HG02763 (cell line): ENCODE results near the gene FETUB.
"Not testable (repeated sequence)": the region's sequence is repeated elsewhere in the genome, so short reads cannot be mapped to it uniquely, and the experiment has no call there.

ENCODE experiments used
- ATAC-seq: cut with Tn5 transposase; IDR thresholded peaks from one replicate; pipeline ENCODE4 v1.9.1; 2021; ENCODE audit warnings: mild to moderate bottlenecking, moderate library complexity; ENCODE audit not compliant: unreplicated experiment

FETUB gene

GRCh38 chr3:186668426-186668825, 28.2 kb downstream of the FETUB start:
- no peak for ATAC-seq

DNA sequence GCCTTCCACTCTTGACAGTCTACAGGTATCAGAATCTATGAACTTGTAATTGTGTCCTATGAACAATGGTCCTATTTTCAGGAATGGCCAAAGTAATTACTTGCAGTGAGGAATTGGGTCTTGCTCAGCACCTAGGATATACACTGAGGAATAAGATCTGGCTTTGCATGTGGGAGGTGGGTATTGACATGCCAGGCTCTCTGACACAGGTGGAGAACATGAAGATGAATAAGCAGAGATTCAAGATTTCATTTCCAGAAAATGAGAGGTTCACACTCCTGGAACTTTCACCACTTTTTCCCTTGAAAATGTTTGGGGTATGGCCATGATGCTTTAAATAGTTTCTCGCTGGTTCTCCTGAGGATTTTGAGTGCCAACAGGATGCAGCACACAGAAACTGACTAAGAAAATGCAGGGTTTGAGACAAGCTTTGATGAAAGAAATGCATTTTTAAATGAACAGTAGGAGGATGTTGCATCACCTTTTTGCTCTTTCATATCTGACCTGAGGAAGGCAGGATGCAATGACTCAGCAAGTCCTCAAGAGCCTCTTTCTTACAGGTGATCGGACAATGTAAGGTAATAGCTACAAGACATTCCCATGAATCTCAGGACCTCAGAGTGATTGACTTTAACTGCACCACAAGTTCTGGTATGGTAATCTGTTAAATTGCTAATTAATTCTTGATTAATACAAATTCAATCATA, 29.3 kb downstream of the FETUB start:
- no peak for ATAC-seq

DNA sequence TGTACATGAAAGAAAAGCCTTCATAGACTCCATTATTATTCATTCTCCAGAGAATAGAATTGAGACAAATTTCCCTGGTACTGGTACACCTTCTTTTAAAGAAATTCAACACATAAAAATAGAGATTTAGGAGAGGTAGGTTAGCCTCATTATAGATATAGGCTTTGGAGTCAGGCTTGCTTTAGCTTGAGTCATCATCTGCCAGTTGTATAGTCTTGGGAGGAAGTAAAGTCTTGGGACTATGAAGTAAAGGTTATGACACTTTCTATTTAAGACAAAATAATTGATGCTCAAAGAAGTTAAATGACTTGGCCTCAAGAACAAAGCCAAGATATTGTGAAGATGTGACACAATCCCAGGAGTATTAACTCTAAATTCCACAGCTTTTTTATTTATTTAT, 30.0 kb downstream of the FETUB start:
- no peak for ATAC-seq

GRCh38 chr3:186671051-186671450, 30.9 kb downstream of the FETUB start:
- no peak for ATAC-seq

DNA sequence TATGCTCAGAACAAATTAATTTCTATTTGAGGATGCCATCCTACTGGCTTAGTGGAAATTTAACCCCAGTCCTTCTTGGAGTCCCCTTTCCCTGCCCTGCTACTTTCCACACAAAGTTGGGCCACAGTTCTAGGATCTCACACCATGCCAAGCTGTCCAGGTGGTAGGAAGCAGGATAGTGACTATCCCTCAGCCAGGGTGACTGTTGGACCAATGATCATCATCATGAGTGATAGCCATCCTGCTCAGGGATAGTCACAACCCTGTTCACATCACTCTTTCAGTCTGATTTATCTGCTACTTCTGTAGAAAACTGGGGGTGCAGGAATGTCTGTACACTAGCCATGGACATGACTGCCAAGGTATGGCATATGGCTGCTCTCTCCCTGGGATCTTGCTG, 38.4 kb downstream of the FETUB start:
- ATAC-seq = no peak

- ATAC-seq = no peak
Measured at GRCh38 chr3:186679151-186679550, 39.0 kb downstream of the FETUB start.

- ATAC-seq = no peak
Measured at GRCh38 chr3:186680869-186681268, 40.7 kb downstream of the FETUB start.

DNA sequence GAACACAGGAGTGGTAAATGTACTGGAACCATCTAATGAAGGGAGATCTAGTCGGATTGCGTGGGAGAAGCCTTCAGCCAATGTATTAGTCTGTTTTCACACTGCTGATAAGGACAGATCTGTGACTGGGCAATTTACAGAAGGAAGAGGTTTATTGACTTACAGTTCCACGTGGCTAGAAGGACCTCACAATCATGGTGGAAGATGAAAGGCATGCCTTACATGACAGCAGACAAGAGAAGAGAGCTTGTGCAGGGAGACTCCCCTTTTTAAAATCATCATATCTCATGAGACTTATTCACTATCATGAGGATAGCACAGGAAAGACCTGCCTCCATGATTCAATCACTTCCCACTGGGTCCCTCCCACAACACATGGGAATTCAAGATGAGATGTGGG, 42.6 kb downstream of the FETUB start:
- ATAC-seq = no peak

DNA sequence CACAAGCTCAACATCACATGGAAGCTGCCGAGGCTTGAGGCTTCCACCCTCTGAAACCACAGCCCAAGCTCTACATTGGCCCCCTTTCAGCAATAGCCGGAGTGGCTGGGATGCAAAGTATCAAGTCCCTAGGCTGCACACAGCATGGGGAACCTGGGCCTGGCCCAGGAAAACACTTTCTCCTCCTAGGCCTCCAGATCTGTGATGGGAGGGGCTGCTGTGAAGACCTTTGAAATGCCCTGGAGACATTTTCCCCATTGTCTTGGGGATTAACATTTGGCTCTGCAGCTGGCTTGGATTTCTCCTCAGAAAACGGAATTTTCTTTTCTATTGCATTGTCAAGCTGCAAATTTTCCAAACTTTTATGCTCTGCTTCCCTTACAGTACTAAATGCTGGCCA, 43.8 kb downstream of the FETUB start:
- ATAC-seq = no peak

- not testable (repeated sequence) for ATAC-seq
Measured at GRCh38 chr3:186686475-186686874, 46.3 kb downstream of the FETUB start.

GRCh38 chr3:186687120-186687651, 47.0 kb downstream of the FETUB start:
- ATAC-seq = no peak

DNA sequence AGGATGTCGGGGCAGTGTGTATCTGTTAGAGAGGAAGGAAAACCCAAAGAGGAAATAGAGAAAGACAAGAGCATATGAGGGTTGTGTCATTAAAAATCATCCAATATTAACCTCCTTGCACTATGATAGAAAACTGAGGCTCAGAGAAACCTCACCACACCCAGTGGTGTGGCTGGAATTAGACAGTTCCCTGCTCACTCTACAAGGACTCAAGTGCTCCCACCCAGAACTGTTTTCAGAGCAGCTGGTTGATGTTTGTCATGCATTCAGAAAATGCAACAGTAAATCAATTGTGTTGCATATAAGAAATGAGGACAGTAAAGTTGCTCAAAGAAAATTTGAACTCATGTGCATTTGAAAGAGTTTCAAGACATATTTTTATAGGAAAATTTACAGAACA, 50.1 kb downstream of the FETUB start:
- ATAC-seq = not testable (repeated sequence)

- ATAC-seq = no peak
Measured at GRCh38 chr3:186691676-186692075, 51.5 kb downstream of the FETUB start.

DNA sequence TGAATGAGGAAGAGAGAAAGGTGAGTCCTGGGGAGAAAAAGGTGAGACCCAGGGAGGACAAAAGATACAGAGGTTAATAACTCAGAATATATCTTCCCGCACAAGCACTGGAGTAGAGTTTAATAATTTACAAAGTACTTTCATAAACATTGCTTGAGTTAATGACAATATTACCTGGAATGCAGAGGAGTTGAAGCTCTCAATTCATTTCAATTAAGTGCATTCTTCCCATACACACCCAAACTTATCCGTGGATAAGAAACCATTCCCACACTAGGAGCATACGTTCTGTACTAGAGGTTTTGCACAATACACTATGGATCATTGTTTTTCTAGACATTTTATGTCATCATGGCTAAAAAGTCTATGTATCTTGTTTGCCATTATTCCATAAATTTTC, 53.6 kb downstream of the FETUB start:
- no peak for ATAC-seq

DNA sequence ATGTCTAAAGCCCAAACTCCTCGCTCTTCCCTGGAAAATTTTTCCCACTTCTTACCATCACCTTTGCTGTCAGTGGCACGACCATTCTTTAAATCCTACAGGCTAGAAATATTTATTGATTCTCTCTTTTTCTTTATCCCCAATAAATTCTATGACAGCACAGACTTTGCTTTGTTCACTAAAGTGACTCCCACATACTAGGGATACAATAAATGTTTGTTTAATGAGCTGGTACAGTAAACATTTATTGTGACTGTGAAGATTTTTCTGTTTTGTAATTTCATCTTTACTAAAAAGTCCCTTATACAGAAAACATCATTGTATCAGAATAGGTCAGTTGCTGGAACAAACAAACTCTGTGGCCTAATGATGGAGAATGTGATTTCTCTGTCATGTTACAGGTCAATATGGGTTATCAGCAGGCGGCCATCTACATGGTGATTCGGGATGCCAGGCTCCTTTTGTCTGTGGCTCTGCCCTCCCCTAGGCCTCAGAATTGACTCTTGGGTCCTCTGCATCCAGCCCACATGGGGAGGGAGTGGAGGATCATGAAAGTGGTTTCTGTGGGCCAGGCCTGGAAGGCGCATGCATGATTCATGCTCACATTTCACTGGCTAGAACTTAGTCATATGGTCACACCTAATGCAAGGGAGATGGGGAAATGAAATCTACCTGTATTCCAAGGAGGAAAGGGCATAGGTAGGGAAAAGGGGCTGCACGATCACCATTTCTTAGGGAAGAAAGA, 54.3 kb downstream of the FETUB start:
- no peak for ATAC-seq

DNA sequence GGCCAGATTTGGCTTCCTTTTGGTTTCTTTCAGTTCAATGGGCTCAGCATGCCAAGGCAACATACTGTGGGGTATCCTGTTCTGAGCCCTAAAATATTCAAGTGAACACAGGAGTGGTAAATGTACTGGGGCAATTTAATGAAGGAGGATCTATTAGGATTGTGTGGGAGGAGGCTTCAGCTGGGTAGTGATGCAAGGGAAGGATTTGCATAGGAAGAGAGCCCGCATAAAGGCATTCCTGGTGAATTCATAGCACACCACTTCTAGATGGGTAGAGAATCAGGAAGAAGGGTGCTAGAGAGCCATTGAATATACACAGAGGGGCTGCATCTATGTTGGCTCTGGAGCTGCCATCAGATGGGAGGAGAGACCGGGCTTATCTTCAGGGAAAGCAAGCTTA, 56.3 kb downstream of the FETUB start:
- no peak for ATAC-seq

DNA sequence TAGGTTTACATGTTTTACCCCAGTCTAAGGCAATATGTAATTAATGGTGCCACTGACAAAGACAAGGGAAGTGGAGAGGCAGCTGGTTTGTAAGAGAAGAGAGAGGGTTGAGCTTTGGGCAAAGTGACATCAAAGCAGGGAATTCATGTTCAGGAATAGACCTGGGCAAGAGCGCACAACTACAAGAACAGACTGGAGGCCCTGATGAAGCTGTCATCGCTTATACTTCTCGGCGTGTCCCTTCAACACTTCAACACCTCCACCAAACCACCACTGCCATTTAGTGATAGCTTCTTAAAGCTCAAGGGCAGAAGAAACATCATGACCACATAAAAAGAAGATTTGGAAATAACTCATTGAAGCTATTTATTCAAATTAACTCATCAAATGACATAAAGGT, 57.3 kb downstream of the FETUB start:
- no peak for ATAC-seq

DNA sequence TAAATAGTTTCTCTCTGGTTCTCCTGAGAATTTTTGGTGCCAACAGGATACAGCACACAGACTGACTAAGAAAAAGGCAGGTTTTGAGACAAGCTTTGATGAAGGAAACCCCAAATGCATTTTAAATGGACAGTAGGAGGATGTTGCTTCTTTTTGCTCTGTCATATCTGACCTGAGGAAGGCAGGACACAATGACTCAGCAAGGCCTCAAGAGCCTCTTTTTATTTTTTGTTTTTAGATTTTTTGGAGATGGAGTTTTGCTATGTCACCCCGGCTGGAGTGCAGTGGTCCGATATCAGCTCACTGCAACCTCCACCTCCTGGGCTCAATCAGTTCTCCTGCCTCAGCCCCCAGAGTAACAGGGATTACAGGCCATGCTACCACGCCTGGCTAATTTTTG, 60.1 kb downstream of the FETUB start:
- ATAC-seq = no peak

DNA sequence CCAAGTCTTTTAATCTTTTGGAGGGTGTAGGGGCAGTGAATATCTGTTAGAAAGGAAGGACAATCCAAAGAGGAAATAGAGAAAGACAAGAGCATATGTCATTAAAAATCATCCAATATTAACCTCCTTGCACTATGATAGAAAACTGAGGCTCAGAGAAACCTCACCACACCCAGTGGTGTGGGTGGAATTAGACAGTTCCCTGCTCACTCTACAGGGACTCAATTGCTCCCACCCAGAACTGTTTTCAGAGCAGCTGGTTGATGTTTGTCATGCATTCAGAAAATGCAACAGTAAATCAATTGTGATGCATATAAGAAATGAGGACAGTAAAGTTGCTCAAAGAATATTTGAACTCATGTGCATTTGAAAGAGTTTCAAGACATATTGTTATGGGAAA, 62.3 kb downstream of the FETUB start:
- ATAC-seq = not testable (repeated sequence)
